Measurements from ENCODE around the gene PRDM13. TPM values are rescaled to one million over a fixed set of nuclear protein-coding genes. Genes with fewer than 3 reads are reported as not detected.

The PRDM13 gene
- total RNA-seq, 1 donor from 2014 or later, result not detected

DNA sequence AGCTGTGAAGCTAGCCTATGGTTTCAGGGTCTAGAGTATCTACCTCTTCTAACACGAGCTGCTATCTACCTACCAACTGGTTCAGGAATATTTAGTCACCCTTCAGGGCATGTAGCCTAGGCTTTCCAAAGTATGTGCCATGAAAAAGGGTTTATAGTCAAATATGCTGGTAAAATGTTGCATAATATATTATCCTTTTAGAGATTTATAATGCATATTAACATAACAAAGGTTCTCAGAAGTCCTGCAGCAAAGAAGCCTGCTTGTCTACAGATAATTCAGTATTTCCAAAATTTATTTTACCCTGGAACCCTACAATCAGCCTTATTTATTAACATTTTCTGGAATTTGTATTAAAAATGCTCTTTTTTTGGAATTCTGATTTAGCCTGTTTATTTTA is 56.0 kb downstream of the PRDM13 start:
- H3K9me3 ChIP-seq, result no peaks in the 10 kb centered on the region
- H3K4me3 ChIP-seq, result no peak overlapping the region
- TF ChIP-seq POLR2AphosphoS5 (IDR thresholded peaks at IDR 0.05; ENCODE audit: insufficient read depth in 1 of 2, low read depth in 1 of 2) (no peak), POLR2A (IDR thresholded peaks at IDR 0.05) (no peak)
- TF ChIP-seq, protein P1, sequence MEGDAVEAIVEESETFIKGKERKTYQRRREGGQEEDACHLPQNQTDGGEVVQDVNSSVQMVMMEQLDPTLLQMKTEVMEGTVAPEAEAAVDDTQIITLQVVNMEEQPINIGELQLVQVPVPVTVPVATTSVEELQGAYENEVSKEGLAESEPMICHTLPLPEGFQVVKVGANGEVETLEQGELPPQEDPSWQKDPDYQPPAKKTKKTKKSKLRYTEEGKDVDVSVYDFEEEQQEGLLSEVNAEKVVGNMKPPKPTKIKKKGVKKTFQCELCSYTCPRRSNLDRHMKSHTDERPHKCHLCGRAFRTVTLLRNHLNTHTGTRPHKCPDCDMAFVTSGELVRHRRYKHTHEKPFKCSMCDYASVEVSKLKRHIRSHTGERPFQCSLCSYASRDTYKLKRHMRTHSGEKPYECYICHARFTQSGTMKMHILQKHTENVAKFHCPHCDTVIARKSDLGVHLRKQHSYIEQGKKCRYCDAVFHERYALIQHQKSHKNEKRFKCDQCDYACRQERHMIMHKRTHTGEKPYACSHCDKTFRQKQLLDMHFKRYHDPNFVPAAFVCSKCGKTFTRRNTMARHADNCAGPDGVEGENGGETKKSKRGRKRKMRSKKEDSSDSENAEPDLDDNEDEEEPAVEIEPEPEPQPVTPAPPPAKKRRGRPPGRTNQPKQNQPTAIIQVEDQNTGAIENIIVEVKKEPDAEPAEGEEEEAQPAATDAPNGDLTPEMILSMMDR (IDR thresholded peaks at IDR 0.05), result no peak
- H3K36me3 ChIP-seq, result no peaks in the 10 kb centered on the region
- H3K27me3 ChIP-seq, result no peaks in the 10 kb centered on the region
- DNase-seq (ENCODE audit: extremely low spot score in 2 of 2), result no peak
- no peak overlapping the region for H3K27ac ChIP-seq
- intact Hi-C loops (cut with DNase I), result no loop called here
- H3K4me1 ChIP-seq, result no peaks in the 10 kb centered on the region

Small RNAs within 50 kb of the gene (small RNA-seq; reads per million reads assigned to genes)
- gene RF00019, result not detected

Other genes starting within 250 kb of the PRDM13 start
- 3.7 TPM for gene COQ3, start 212.6 kb upstream of the PRDM13 start, total RNA-seq
- gene PNISR, start 181.5 kb upstream of the PRDM13 start, total RNA-seq, result 133 TPM
- gene USP45, start 91.4 kb upstream of the PRDM13 start, total RNA-seq, result 14.0 TPM
- gene CCNC, start 38.2 kb upstream of the PRDM13 start, total RNA-seq, result 47.4 TPM

Measured in vagina (tissue), 2 donors.